Cortex of kidney (tissue), 1 donor: ENCODE measurements around the gene STRIT1.

Experiments used
- DNase-seq: peaks from one replicate; lab custom pipeline; 2025; lab: John Stamatoyannopoulos, UW

STRIT1 gene

DNA sequence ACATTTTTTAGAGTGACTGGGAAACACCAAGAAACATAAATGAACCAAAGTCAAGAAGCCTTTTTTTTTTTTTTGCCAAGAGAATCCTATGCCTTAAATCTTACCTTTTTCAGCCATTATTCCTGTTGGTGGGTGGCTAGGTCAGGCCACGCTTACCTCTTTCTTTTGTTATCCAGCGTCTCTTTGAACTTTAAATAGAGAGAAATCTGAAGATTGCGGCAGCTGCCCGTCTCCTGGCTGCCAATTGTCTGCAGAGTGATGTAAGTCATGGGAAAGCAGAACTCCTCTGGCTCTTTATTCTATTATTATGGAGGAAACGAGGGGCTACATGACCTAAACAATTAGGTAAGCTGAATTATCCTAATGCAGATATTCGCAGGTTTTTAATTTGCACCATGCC is at the start of gene STRIT1:
Gene STRIT1 (minus strand): TSS at position 168 of the 400 bp plus-strand sequence.
- DNase-seq = no peak

GRCh38 chr3:155342344-155342743 is 48.9 kb upstream of the STRIT1 start:
- no peak for DNase-seq

DNA sequence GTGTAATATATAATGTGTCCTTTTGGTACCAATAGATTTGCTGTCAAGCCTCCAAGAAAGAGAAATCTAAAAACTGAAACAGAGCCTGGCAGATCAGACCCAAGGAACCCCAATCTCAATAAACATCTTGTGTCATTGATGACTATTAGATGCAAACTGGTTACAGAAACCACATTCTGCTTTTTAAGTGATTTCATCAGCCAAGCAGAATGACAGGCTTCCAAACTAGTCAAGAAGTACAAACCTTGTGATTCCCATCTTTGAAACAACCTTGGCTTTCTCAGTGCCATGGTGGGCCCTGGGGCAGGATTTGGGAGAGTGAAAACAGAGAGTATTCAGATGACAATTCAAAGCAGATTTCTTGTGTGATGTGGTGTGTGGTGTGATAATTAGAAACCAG is 45.6 kb upstream of the STRIT1 start:
- no peak for DNase-seq

DNA sequence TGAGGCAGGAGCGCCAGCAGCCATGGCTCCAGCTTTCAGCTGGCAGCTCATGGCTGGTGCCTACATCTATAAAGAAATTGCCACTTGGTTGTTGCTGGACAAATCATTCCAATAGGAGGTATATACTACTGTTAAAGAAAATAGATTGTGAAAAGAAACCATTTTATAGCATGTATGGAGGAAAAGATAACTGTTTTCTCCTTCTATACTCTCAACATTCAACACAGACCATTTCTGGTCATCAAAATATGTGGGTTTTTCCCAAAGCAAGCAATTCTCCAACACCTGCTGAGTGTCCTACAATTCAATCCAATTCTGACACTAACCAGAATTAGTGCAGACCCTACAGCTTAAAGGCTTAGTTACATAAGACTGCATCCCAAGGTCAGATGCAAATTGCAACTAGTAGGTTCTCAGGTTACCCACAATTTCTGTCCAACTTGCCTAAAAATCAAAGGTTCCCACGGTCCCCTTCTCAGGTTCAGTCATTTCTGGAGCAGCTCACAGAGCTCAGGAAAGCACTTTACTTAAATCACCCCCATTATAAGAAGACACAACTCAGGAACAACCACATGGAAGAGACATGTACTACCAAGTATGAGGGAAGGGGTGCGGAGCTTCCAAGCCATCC is 42.4 kb upstream of the STRIT1 start:
- DNase-seq = no peak

GRCh38 chr3:155334914-155335723 is 41.6 kb upstream of the STRIT1 start:
- DNase-seq = no peak

GRCh38 chr3:155334215-155334913 is 40.9 kb upstream of the STRIT1 start:
- DNase-seq = no peak

GRCh38 chr3:155332716-155333115 is 39.2 kb upstream of the STRIT1 start:
- DNase-seq = no peak

DNA sequence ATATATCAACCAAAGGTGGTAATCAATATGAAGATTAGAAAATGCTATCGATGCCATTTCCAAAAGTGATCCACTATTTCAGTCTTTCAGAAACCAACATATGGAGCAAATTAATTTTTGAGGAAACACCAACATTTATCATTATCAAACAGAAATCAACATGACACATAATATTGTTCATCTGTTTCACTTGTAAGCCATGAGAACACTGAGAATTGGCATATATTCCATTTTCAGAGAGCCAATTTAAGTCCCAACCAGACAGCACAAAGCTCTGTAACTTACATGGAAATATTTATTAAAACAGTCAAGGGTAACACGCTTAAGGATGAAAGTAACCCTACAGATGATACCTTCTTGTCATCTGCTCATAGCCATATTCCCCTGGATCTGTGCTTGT is 37.6 kb upstream of the STRIT1 start:
- DNase-seq = no peak

GRCh38 chr3:155330370-155330769 is 36.9 kb upstream of the STRIT1 start:
- DNase-seq = no peak

GRCh38 chr3:155329513-155330048 is 36.1 kb upstream of the STRIT1 start:
- no peak for DNase-seq

- no peak for DNase-seq
These were observed 34.4 kb upstream of the STRIT1 start for GRCh38 chr3:155327871-155328270.

DNA sequence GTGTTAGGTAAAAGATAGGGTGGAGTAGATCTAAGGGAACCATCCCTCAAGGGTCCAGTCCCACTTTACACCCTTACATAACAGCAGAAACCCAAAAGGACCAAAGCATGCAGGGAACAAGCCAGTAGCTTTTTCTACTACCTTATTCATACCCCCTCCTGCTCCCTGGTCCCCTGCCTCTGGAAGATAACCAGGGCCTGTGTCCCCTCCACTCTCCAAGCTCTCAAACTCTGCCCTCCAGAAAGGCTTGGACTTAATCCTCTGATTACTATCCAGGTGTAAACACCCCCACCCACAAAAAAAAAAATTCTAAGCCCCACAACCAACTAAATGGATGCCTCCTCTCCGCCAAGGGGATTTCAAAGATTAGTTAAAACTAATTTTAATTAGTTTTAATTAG is 33.9 kb upstream of the STRIT1 start:
- DNase-seq = no peak

GRCh38 chr3:155326901-155327300 is 33.4 kb upstream of the STRIT1 start:
- no peak for DNase-seq

GRCh38 chr3:155326244-155326643 is 32.8 kb upstream of the STRIT1 start:
- DNase-seq = no peak

GRCh38 chr3:155325263-155325835 is 31.9 kb upstream of the STRIT1 start:
- DNase-seq = no peak

DNA sequence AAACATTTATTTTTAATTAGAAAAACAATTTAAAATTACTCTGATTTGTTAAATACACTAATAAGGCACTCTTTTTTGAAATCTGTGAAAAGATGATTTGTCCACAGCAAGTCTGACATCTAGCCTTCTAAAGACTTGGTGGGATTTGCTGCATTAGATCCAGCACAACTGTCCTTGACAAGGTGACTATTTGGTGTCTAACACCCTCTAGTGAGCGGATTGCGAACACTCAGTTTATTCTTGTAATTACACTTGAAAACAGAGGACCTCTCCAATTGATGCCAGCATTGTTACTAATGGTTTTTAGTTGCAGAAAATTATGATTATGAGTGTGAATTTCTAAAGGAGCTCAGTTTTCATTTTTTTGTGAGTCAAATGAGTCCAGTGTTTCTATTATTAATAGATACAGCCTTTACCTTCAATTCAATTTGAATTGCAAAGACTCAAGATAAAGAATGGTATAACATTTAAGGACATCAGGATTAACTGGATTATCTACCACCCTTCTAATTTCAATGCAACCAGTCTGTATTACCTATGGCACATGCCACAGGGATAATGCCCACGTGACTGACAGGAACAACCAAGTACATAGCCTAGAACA is 29.7 kb upstream of the STRIT1 start:
- DNase-seq = no peak

DNA sequence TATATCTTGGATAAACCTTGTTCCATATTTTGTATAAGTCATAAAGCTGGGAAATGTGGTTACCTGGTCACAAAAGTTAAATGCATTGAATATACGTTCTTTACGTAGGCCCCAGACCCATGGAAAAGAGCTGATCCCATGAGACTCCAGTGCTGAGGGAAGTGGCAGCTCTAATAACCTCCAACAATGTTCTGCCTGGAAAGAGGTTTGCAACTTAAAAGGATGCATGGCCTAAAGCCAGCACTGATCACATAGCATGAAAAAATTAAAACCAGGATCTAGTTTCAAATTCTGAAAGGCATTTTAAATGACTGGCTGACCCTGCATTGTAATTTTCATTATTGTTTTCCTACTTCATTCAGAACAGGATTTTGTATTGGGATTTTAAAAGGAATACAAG is 27.9 kb upstream of the STRIT1 start:
- DNase-seq = no peak

DNA sequence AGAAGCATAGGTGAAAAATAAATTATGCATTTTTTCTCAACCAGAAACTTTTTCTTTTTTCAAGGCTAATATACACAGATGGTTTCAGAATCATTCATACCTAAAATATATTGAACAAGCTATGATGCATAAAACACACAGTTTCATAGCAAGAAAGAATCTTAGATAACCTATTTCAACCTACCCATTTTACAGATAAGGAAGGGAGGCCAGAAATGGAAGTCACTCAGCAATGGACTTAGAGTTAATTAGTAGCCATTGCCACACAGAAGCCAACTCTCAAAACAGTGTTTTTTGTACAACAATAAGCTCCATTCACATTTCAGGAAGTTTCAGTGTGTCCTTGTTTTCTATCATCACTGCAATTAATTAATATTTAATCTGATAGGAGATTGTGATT is 27.5 kb upstream of the STRIT1 start:
- no peak for DNase-seq

GRCh38 chr3:155318740-155319139 is 25.3 kb upstream of the STRIT1 start:
- no peak for DNase-seq

- DNase-seq = no peak
These were observed 23.7 kb upstream of the STRIT1 start for GRCh38 chr3:155317211-155317610.

DNA sequence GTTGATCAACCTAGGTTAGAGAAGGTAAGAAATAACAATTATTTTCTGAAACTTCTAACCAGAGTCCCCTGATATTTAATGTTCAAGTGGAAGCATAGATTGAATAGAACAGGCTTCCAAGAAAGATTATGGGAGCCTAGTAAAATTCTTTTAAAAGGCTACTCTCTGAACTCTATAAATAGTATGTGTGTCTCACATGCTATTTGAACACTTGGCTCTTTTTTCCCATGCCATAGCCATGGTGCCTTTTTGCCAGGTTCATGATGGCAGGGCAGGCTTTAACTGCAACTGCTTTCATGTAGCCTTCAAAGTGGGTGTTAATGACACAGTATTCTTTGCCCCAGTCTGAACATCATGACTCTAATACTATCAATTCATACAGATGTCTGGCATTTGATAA is 22.9 kb upstream of the STRIT1 start:
- DNase-seq = no peak

DNA sequence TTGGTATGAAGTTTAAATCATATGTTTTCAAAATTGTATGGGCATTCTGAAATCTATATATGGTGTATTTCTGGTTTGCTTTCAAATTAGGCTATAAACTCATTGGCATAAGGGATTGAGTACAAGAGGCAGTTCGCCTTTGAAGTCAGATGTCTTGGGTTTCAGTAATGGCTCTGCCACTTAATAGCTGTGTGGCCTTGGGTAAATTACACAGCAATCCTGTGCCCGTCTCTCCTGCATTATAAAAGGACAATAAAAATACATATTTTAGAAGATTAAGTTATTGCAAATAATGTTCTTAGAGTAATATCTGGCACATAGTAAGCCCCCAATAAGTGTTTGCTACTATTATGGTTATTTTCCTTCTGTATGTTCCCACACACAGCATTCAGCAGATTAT is 20.4 kb upstream of the STRIT1 start:
- no peak for DNase-seq
